MM.1S (cell line): Measurements from ENCODE around the gene TPRN.

Experiments
- EZH2 ChIP-seq: fragments of 300-600 bp; sonication (generic); optimal IDR thresholded peaks from 2 replicates; pipeline ENCODE3; 2017; ENCODE audit warnings: low read depth, mild to moderate bottlenecking, antibody characterized with exemption, low read length, mixed read lengths
- EZH2phosphoT487 ChIP-seq: fragments of 300-600 bp; sonication (generic); IDR thresholded peaks from 2 replicates; pipeline ENCODE4 v1.6.1; 2018; ENCODE audit warnings: antibody characterized with exemption, low read length
- TF ChIP-seq, protein P1 (sequence below): fragments of 300-600 bp; sonication (generic); IDR thresholded peaks from 2 replicates; pipeline ENCODE4 v1.5.1; 2016; ENCODE audit warnings: antibody characterized with exemption, low read length, mixed read lengths

DNA sequence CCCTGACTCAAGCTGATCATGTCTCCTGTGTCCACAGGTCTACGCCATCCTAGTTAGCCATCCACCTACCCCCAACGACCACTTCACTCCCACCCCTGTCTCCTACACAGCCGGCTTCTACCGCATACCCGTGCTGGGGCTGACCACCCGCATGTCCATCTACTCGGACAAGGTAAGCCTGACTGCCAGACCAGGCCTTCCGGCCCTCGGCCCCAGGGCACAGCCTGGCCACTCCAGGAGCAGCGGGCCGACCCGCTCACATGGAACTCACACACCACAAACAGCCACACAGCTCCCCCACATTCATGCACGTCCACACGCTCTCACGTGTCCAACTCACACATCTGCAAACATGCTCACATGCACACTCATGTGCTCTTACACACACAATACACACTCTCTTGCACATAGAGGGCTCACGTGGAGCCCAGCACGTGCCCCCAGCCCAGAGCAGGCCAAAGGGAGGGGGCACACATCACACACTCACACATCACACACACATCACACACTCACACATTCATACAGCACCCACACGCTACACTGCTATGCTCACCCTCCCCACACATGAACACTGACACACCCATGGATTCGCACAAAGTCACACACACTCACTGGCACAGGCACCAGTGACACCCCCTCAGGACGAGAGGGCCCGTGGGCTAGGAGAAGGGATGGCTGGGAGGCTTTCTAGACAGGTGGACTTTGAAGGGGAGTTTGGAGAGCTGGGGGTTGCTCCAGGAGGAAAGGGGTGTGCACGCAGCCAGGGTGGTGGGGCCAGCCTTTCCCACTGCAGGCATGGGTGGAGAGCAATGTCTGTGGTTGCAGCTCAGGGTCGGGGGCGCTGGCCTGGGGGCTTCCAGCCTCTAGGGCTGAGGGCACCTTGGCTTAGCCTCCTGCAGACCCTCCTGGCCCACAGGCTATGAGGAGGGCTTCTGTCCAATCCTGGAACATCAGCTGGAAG lies 58.3 kb downstream of the TPRN start:
- TF ChIP-seq, protein P1, sequence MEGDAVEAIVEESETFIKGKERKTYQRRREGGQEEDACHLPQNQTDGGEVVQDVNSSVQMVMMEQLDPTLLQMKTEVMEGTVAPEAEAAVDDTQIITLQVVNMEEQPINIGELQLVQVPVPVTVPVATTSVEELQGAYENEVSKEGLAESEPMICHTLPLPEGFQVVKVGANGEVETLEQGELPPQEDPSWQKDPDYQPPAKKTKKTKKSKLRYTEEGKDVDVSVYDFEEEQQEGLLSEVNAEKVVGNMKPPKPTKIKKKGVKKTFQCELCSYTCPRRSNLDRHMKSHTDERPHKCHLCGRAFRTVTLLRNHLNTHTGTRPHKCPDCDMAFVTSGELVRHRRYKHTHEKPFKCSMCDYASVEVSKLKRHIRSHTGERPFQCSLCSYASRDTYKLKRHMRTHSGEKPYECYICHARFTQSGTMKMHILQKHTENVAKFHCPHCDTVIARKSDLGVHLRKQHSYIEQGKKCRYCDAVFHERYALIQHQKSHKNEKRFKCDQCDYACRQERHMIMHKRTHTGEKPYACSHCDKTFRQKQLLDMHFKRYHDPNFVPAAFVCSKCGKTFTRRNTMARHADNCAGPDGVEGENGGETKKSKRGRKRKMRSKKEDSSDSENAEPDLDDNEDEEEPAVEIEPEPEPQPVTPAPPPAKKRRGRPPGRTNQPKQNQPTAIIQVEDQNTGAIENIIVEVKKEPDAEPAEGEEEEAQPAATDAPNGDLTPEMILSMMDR: no peak
- TF ChIP-seq EZH2phosphoT487 (no peak), EZH2 (no peak)
